Upper lobe of left lung (tissue), 6 donors: Measurements from ENCODE around the gene TCHH. TPM values are rescaled to one million over a fixed set of nuclear protein-coding genes. Genes with fewer than 3 reads are reported as not detected.

Source experiments
- ATAC-seq, 2 donors: fragments of 200-7000 bp; cut with Tn5 transposase; one replicate each; pipeline ENCODE4 v1.9.1; 2022; ENCODE audit warnings: mild to moderate bottlenecking in 2 of 2, moderate library complexity in 2 of 2; ENCODE audit not compliant: low FRiP score in 2 of 2
- DNase-seq, 2 donors: peaks; one replicate each; pipeline ENCODE4 v3.0.0-alpha.2; 2019 to 2020
- H3K27ac ChIP-seq, 4 donors: fragments of 200-600 bp; sonication (generic); one replicate each; pipeline ENCODE4 v1.5.1; 2016 to 2019
- H3K27me3 ChIP-seq, 4 donors: fragments of 200-600 bp; sonication (generic); one replicate each; pipeline ENCODE4 v1.5.1; 2017 to 2019
- H3K36me3 ChIP-seq, 4 donors: fragments of 200-600 bp; sonication (generic); one replicate each; pipeline ENCODE4 v1.5.1; 2016 to 2019
- H3K4me1 ChIP-seq, 4 donors: fragments of 200-600 bp; sonication (generic); one replicate each; pipeline ENCODE4 v1.5.1; 2018 to 2019
- H3K4me3 ChIP-seq, 4 donors: fragments of 200-600 bp; sonication (generic); one replicate each; pipeline ENCODE4 v1.5.1; 2017 to 2019; ENCODE audit warnings: mild to moderate bottlenecking in 2 of 4, moderate library complexity in 1 of 4
- H3K9me3 ChIP-seq, 4 donors: fragments of 200-600 bp; sonication (generic); one replicate each; pipeline ENCODE4 v1.5.1; 2018 to 2019
- EP300 ChIP-seq, 4 donors: sonication (generic); formaldehyde crosslinking; IDR thresholded peaks; one replicate each; pipeline ENCODE4 v1.5.1; 2017; ENCODE audit warnings: antibody characterized with exemption in 4 of 4, control low read depth in 2 of 4
- POLR2A ChIP-seq, 4 donors: fragments of 450-650 bp; IDR thresholded peaks; one replicate each; pipeline ENCODE4 v1.5.1; 2016 to 2017; ENCODE audit warnings: antibody characterized with exemption in 4 of 4, mild to moderate bottlenecking in 2 of 4
- POLR2AphosphoS5 ChIP-seq, 2 donors: sonication (generic); formaldehyde crosslinking; IDR thresholded peaks; one replicate each; pipeline ENCODE4 v1.5.1; 2017; ENCODE audit warnings: antibody characterized with exemption in 2 of 2
- WGBS, 2 donors: methylation state at CpG; one replicate each; pipeline ENCODE4 v1.1.5; 2017 to 2018; 5-methylcytosine and 5-hydroxymethylcytosine counted together
- total RNA-seq, 6 donors: library from RNA; depleted of rRNA in 4 of 6; stranded (reverse); fragments of >200 nt in 4 of 6; gene quantifications; one replicate each; pipeline versions ENCODE4 v1.1.0 to v1.2.1, GENCODE V29; 2016 to 2021
- TF ChIP-seq, protein P1 (sequence below), 6 experiments: fragments of 450-650 bp in 4 of 6; fragments of 200-600 bp in 2 of 6; sonication (generic) in 2 of 6; IDR thresholded peaks; one replicate each; pipeline ENCODE4 v1.5.1; 2016 to 2019; ENCODE audit warnings: antibody characterized with exemption in 6 of 6
- donor health status: DM: no; HTN: no; CAD: no; lungs with moderate emphysema.
- donor health status: DM: no; HTN: yes; CAD: no; lungs with severe emphysema.

TCHH gene
- total RNA-seq, 6 donors from 2014 or later: 0.15 to 1.0 (median 0.24) TPM; not detected in 2

DNA sequence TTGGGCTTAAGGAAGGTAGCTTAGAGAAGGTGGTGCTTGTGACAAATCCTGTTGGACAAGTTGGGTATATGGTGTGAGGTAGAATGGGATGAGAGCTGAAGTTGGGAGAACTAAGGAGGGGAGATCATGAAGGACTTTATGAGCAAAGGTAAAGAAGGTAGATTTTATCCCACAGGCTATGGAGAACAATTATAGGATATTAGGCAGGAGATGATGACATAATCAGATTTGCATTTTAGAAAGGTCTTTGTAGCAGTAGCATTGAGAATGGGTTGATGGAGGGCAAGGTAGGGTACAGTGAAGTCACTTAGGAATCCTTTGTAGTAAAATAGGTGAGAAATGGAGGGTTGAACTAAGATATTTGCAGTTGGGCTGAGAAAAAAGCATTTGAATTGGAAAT lies 14.9 kb upstream of the TCHH start:
- ATAC-seq: no peak
- H3K27ac ChIP-seq: no peak overlapping the region
- no peak for TF ChIP-seq EP300 (IDR thresholded peaks at IDR 0.05)
- TF ChIP-seq POLR2A (IDR thresholded peaks at IDR 0.05): no peak
- no peak for TF ChIP-seq POLR2AphosphoS5 (IDR thresholded peaks at IDR 0.05)
- TF ChIP-seq, protein P1, sequence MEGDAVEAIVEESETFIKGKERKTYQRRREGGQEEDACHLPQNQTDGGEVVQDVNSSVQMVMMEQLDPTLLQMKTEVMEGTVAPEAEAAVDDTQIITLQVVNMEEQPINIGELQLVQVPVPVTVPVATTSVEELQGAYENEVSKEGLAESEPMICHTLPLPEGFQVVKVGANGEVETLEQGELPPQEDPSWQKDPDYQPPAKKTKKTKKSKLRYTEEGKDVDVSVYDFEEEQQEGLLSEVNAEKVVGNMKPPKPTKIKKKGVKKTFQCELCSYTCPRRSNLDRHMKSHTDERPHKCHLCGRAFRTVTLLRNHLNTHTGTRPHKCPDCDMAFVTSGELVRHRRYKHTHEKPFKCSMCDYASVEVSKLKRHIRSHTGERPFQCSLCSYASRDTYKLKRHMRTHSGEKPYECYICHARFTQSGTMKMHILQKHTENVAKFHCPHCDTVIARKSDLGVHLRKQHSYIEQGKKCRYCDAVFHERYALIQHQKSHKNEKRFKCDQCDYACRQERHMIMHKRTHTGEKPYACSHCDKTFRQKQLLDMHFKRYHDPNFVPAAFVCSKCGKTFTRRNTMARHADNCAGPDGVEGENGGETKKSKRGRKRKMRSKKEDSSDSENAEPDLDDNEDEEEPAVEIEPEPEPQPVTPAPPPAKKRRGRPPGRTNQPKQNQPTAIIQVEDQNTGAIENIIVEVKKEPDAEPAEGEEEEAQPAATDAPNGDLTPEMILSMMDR (IDR thresholded peaks at IDR 0.05): no peak

GRCh38 chr1:152127673-152128072 lies 12.4 kb upstream of the TCHH start:
- Histone ChIP-seq H3K4me3 (no peak overlapping the region), H3K36me3 (no peaks in the 10 kb centered on the region), H3K27me3 (no peaks in the 10 kb centered on the region), H3K9me3 (peaks cover 0 to 5% (median 0%) of the 10 kb centered on the region in 4 donors), H3K4me1 (no peaks in the 10 kb centered on the region), H3K27ac (no peak overlapping the region)
- TF ChIP-seq POLR2AphosphoS5 (IDR thresholded peaks at IDR 0.05) (no peak), POLR2A (IDR thresholded peaks at IDR 0.05) (no peak)
- TF ChIP-seq, protein P1 (IDR thresholded peaks at IDR 0.05): no peak
- no peak for ATAC-seq
- DNase-seq: no peak

More for the DNA sequence above, 14.9 kb upstream of the TCHH start:
- Histone ChIP-seq H3K27me3 (no peaks in the 10 kb centered on the region), H3K9me3 (peaks cover 0 to 5% (median 2%) of the 10 kb centered on the region in 4 donors), H3K36me3 (no peaks in the 10 kb centered on the region), H3K4me1 (no peaks in the 10 kb centered on the region), H3K4me3 (no peak overlapping the region)
- DNase-seq: no peak

DNA sequence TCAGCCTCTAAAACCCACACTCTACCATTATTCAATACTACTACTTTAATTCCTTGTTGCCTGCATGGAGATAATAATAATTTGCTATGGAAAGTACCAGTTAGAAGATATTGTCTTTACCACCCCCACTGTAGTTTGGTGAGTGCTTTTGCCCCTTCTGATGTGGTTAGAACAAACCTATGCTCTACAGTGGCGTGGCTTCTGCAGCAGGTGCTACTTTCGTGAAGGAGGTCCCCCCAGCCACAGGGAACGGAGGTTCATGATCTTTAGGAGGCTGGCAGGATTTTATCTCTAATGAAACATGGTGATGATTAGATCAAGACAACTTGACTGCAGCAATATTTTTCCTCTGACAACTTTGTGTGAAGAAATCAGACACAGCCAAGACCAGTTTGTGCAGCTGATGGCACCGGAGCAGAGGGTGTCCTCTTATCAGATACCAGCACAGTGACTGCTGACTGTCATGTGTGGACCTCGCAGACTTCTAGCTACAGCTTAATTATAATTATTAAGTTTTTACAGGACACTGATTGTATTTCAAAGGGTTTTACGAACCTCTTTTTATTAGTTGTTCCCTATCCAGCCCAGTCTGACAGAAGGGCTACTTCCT lies 10.7 kb upstream of the TCHH start:
- WGBS, 2 donors: 75 to 79% methylated on average over 5 to 6 of the region's 6 CpGs
- no peak for DNase-seq
- no peak for TF ChIP-seq EP300 (IDR thresholded peaks at IDR 0.05)
- ATAC-seq: no peak
- Histone ChIP-seq H3K27ac (no peak overlapping the region), H3K27me3 (no peaks in the 10 kb centered on the region), H3K36me3 (no peaks in the 10 kb centered on the region), H3K4me1 (no peaks in the 10 kb centered on the region), H3K4me3 (no peak overlapping the region), H3K9me3 (no peaks in the 10 kb centered on the region)

DNA sequence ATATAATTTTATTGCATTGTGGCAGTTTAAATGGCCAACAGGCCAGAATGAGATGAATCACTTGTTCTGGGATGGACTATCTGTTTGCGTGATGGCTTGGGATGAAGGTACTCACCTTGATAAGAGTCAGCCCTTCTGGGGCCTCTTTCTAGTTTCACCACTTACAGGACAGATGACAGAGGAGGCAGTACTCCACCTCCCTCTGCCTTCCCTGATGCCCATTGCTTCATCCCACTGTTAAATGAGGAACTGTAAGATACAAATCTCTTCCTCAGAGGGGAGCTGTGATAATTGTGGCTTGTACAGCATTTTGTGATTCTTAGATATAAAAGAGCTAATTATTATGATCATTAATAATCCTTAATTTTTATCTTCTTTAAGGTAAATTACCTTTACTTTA lies 3.7 kb upstream of the TCHH start:
- no peak overlapping the region for H3K4me3 ChIP-seq

DNA sequence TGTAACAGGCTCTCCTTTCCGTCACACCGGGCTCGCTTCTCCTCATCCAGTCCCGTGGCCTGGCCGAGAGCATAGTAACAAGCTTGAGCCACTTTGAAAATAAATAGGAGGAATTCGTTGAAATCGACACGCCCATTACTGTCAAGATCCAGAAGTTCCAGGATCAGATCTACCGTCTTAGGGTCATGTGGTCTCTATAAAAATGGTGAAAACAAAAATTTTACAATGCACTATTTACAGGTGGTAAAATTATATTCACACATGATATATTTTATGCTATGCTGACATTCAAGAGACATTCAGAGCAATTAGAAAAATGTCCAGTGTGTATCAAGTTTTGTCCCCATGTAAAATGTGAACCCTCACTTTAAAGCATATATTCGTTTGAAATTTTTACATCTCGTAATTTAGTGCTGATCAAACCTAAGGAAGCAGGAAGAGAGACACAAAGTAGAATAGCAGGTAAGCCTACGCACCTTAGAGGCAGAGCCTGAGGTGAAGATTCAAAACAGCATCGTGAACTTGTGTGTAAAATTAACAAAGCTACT lies 2.3 kb downstream of the TCHH start:
- TF ChIP-seq, protein P1 (IDR thresholded peaks at IDR 0.05): no peak
- TF ChIP-seq POLR2AphosphoS5 (IDR thresholded peaks at IDR 0.05) (no peak), POLR2A (IDR thresholded peaks at IDR 0.05) (no peak), EP300 (IDR thresholded peaks at IDR 0.05) (no peak)
- peaks cover 0 to 55% (median 28%) of the 10 kb centered on the region in 4 donors for H3K27me3 ChIP-seq
- no peak overlapping the region for H3K27ac ChIP-seq
- H3K4me1 ChIP-seq: peaks cover 36 to 52% (median 44%) of the 10 kb centered on the region in 4 donors
- H3K36me3 ChIP-seq: no peaks in the 10 kb centered on the region
- ATAC-seq: no peak
- WGBS, 2 donors: 29% methylated on average over 13 of the region's 13 CpGs
- H3K9me3 ChIP-seq: peaks cover under 1 to 14% (median 8%) of the 10 kb centered on the region in 4 donors
- no peak for DNase-seq
- peak overlapping the region in 1 of 4 donors; percentile 46 for H3K4me3 ChIP-seq

More for the DNA sequence above, 3.7 kb upstream of the TCHH start:
- 95 to 100% methylated on average over 1 of the region's 1 CpG for WGBS, 2 donors
- no peaks in the 10 kb centered on the region for H3K36me3 ChIP-seq
- no peaks in the 10 kb centered on the region for H3K4me1 ChIP-seq
- ATAC-seq (no peak), DNase-seq (no peak)
- TF ChIP-seq, protein P1 (IDR thresholded peaks at IDR 0.05): no peak
- TF ChIP-seq POLR2AphosphoS5 (IDR thresholded peaks at IDR 0.05) (no peak), EP300 (IDR thresholded peaks at IDR 0.05) (no peak), POLR2A (IDR thresholded peaks at IDR 0.05) (no peak)
- no peak overlapping the region for H3K27ac ChIP-seq
- no peaks in the 10 kb centered on the region for H3K9me3 ChIP-seq
- H3K27me3 ChIP-seq: peaks cover 0 to 7% (median 0%) of the 10 kb centered on the region in 4 donors
